CD1c-positive myeloid dendritic cell (primary cell): ENCODE results near the gene VEGFA.
A peak's percentile ranks its signal among the peaks of the same experiment; 100 is the strongest.

Experiments
- DNase-seq: peaks from one replicate; pipeline ENCODE4 v3.0.0-alpha.2; 2016; ENCODE audit errors: extremely low spot score

VEGFA gene

DNA sequence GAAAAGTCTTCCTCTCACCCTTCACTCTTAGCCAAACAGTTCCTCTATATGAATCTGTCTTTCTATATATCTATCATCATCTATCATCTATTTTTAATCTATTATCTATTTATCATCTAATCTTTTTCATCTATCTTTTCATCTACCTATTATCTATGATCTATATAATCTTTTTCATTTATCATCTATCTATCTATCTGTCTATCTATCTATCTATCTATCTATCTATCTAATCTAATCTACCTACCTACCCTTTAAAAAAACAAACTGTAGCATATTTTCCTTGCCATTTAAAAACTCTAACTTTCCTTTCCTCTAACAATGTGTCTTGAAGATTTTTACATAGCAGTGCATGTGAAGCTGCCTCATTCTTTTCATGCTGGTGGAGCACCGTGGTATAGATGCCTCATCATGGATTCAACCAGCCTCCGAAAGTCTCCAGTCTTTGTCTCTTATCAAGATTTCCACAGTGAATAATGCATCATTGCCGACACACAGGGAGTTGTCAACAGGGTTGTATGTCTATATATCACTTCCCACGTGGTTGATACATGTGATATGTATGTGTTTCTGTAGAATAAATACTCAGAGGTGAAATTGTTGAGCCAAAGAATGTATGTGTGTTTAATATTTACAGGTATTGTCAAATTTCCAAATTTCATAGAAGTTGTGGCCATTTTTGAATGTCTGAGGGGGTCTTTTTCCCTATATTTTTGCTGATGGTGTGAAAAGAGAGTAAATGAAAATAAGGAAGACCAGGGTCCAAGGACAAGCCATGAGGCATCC, 51.3 kb downstream of the VEGFA start:
- DNase-seq, result no peak

DNA sequence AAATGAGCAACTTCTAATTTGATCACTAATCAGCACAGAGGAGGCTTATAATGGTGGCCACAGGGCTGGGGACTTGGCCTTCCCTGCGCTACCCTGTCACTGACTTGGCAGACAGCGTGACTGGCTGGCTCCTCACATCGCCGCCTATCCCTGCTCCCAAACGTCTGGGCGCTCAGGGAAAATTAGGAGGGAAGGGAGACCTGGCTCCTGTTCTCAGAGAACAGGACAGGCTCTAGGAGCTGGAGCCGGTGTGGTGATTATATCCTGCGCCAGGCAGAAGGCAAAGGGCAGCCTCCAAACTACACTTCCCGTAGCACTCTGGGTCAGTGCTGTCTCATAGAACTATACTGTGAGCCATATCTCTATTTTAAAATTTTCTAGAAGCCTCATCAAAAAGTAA, 53.4 kb downstream of the VEGFA start:
- no peak for DNase-seq

- DNase-seq, result peak; percentile 54
Observed at GRCh38 chr6:43823879-43824702, 54.1 kb downstream of the VEGFA start.

DNA sequence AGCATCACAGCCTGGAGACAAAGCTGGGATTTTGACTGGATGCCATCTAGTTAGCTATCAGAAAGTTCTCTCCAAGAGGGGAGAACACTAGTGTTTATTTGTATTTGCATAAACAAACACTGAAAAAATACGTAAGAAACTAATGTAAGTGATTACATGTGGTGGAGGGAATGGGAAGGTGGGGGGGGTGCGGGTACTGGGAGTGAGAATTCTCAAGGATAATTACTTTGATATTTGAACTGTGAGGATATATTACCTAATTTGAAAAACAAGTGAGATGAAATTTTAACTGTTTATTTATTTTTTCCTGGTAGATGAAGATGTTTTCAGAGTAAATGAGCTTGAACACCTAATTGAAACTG, 54.7 kb downstream of the VEGFA start:
- no peak for DNase-seq

GRCh38 chr6:43825187-43826115, 55.4 kb downstream of the VEGFA start:
- DNase-seq, result no peak

DNA sequence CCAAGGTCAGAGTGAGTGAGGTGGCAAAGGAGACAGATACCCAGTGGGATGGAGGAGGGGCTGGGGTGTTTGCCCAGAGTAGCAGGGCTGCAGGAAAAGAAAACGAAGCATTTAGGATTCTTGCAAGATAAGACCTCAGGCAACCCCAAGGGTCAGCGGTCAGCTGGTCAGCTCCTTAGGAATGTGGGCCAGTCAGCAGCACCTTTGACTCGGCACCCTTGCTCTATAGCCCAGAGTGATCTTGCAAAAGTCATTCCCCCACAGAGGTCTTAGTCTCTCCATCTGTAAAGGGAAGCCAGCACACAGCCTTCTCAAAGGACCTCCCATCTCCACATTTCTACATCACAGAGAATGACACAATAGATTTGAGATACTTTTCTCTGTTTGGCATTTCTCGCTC, 56.7 kb downstream of the VEGFA start:
- no peak for DNase-seq

DNA sequence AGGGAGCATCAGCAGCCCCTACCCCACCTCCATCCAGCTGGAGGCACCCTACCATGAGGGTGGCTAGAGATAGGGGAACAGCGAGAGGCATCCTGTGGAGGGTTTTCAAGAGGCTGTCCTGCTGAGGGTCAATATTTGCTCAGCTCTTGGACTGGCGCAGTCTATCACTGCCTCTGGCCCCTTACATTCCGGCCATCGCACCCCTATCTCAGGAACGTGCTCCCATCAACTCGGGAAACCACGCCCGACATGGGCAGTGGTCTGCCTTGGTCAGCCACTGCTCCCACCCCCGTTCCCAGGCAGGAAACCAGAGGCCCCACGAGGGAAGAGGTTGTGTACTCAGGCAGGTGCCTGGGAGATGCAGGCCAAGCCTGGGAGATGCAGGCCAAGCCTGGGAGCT, 57.9 kb downstream of the VEGFA start:
- DNase-seq, result no peak

DNA sequence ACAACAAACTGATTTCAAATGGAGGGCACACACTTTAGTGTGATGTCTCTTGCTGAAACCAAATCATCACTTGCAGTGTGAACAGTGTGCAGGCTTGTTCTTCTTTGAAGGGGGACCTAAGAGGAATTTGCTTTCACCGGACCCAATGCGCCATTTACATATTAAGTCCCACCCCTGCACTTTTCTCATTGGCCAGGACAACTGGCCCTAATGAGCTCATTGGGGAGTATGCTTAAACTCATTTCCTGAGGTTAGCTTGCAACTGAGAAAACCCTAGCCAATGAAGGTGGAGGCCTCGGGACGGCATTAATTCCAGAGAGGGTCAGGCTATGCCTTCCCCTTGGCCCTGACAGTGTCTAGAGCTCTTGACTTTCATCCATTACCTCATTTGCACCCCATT, 58.7 kb downstream of the VEGFA start:
- peak; percentile 39 for DNase-seq

DNA sequence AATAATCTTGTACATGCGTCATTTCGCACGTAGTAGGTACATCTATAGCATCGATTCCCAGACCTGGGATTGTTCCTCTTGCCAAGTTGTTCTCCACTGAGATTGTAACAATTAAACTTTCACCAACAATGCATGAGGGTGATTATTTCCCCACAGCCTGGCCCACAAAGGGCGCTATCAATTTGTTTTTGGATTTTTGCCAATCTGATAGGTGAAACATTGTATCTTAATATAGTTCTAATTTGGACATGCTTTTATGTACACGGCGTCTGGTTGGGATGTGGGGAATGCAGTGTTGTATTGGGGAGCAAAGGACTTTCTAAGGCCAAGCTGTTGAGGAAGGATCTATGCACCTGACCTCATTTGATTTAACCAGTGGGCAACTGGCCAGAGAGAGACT, 59.5 kb downstream of the VEGFA start:
- no peak for DNase-seq

GRCh38 chr6:43830775-43831174, 60.8 kb downstream of the VEGFA start:
- no peak for DNase-seq

DNA sequence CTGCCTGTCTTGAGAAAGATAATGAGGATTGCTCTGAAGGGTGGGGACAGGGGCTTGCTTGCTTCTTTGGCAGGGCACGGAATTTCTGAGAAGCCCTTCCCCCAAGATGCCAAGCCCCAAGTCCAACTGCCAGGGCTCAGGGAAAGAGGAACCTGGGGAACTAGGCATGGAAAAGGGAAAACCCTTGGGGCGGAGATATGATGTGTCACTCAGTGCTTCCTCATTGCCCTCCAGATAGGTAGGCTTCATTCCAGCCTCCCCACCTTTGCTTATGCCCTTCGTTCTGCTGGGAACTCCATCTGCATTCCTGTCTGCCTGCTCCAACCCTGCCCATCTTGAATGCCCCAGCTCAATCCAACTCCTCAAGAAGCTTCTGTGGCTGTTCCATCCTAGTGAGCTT, 61.2 kb downstream of the VEGFA start:
- peak; percentile 46 for DNase-seq

DNA sequence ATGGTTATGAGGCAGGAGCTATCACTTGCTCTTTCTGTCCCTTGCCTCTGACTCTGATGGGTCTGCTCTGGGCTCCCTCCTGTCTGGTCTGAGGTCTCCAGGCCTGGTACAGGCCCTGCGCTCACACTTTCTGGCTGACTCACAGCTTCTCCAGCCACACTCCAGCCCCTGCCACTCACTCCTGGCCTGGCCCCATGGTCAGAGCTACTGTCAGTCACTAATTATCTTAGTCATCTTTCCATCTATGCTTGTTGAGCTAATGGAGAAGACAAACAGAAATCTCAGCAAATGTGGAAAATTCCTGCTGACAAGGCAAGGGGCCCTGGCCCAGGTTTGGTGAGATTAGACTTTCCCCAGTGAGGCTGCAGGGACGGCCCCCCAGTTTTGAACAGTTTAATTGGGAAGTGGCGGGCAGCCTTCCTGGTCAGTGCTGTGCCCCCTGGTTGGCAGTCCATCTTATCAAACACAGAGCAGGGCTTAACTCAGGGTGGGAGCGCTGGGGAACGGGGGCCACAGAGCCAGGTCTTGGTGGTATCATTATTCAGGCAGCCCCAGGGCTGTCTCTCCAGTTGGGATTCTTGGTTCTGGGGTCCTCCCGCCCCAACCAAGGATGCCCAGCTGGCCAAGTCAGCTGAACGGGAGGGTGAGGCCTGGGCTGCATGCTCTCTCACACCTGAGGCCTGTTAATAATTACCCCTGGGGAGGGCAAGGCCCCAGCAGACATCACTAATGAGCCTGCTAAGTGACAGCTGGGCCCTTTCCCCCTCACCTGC, 63.4 kb downstream of the VEGFA start:
- DNase-seq, result no peak

DNA sequence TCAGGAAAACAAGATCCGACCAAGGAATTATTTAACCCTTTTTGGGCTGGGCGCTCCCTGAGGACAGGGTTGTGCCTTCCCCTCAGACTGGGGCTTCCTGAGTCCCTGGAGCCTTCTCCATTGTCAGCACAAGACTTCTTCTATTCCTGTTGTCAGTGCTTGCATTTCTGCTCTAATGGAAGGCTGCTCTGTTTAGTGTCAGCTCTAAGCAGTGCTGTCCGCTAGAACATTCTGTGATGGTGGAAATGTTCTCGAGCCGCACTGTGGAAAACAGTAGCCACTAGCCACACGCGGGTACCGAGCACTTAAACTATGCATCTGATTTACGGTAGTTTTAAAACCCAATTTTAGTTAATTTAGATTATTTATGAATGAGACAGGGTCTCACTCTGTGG, 64.0 kb downstream of the VEGFA start:
- DNase-seq, result no peak

GRCh38 chr6:43834528-43835155, 64.6 kb downstream of the VEGFA start:
- no peak for DNase-seq

- DNase-seq, result no peak
Observed at GRCh38 chr6:43835872-43836419, 65.9 kb downstream of the VEGFA start.
